Stimulated activated CD8-positive, alpha-beta memory T cell treated with anti-CD3 and anti-CD28 coated beads, Interleukin-7, amount 100 ng/mL, for 24 hours (primary cell): ENCODE measurements around the gene VPS45.
"Not testable (repeated sequence)": the region's sequence is repeated elsewhere in the genome, so short reads cannot be mapped to it uniquely, and the experiment has no call there.

Experiments used
- DNase-seq: peaks from one replicate; pipeline ENCODE4 v3.0.0-alpha.2; 2020; ENCODE audit warnings: low read depth

VPS45 gene

GRCh38 chr1:150160964-150161621 lies 93.5 kb downstream of the VPS45 start:
- DNase-seq = no peak

DNA sequence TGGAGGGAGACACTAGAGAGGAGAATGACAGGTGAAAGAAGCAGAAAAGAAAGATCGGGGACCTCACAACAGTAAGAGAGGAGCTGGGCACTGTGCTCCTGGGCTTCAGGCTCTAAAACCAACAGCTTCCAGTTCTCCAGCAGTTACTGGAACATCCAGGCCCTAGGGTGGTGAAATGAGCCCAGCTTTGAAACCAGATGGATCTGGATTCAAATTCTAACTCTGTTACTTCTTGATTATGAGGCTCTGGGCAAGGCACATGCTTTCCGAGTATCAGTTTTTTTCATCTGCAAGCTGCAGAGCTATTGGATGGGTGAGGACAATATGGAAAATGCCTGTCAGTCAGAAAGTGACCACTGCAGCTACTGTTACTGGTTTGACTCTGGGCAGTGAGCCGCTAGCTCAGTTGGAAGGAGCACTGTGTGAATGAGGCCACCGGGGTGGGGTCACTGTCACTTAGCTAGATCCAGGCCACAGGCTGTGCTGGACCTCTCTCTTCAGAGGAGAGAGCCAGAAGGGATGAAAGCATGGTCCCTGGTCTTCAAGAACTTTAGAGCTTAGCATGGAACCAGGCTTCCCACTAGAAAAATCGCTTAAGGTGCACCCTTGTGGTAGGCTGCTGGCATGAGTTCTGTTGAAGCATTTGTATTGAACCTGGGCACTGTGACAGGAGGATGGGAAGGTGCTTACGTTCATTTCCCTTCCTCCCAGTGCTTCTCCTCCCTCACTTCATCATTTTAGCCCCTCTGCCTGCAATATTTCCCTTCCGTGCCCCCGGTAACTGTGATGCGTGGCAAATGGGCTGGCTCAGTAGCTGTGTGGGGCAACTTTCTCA lies 94.4 kb downstream of the VPS45 start:
- no peak for DNase-seq

DNA sequence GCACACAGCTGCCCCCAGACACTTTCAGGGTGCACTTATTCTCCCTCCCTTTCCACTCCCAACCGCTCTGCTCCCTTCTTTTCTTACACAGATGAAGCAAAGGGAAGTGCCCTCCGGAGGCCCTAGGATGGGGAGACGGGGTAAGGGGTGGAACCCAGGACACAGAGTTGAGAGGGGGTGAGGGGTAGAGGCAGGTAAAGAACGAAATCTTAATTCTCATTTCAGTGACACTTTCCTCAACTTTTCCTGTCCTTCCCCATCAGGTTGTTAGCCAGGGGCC lies 94.9 kb downstream of the VPS45 start:
- DNase-seq = no peak

DNA sequence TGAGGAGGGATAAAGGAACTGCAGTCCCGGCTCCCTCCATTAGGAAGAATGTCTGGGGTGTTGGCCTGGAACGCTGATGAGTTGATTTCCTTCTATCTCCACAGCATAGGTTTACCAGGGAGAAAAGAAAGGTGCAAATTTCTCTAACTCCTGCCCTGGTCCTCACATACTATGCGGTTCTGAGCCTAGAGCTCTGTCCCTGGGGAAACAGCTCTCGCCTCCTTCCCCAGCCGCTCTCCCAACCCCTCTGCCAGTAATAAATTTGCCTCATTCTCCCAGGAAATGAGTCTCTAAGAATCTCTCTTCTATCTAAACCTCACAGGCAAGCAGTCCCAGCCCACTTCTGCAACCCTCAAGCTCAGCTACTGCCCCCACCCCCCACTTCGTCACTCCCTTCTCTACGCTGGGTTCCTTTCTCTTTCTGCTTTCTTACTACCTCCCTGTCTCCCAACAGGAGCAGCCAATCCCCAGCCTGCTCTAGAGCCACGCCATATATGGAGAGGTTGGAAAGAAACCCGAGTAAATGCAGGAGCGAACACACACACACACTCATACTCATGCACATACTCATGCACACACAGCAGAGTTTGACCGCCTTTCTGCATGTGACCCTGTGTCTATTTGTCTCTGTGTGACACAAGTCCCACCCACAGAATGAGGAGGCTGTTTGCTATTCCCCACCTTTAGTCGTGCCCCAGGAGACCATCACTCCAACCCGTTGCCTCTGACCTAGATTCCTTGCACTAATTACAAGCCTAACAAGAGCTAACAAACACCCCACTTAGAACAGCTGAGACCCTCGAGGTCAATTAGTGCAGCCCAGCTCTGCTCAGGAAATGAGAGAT lies 95.5 kb downstream of the VPS45 start:
- DNase-seq = no peak

- no peak for DNase-seq
Observed at GRCh38 chr1:150164224-150164623, 96.6 kb downstream of the VPS45 start.

DNA sequence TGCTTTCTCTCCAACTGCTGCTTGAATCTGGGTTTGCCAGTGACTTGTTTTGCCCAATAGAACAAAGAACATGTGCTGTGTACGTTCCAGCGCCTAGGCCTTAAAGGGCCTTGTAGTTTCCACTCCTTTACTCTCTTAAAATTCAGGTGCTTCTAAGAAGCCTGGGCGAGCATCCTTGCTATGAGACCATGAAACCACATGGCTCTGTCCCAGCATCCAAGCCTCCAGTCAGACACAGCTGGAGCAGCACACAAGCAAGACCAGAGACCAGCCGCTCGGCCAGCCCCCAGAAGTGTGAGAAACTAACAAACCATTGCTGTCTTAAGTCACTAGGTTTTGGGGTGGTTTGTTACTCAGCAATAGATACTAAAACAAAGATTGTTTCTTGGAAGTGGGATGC lies 97.2 kb downstream of the VPS45 start:
- DNase-seq = no peak

DNA sequence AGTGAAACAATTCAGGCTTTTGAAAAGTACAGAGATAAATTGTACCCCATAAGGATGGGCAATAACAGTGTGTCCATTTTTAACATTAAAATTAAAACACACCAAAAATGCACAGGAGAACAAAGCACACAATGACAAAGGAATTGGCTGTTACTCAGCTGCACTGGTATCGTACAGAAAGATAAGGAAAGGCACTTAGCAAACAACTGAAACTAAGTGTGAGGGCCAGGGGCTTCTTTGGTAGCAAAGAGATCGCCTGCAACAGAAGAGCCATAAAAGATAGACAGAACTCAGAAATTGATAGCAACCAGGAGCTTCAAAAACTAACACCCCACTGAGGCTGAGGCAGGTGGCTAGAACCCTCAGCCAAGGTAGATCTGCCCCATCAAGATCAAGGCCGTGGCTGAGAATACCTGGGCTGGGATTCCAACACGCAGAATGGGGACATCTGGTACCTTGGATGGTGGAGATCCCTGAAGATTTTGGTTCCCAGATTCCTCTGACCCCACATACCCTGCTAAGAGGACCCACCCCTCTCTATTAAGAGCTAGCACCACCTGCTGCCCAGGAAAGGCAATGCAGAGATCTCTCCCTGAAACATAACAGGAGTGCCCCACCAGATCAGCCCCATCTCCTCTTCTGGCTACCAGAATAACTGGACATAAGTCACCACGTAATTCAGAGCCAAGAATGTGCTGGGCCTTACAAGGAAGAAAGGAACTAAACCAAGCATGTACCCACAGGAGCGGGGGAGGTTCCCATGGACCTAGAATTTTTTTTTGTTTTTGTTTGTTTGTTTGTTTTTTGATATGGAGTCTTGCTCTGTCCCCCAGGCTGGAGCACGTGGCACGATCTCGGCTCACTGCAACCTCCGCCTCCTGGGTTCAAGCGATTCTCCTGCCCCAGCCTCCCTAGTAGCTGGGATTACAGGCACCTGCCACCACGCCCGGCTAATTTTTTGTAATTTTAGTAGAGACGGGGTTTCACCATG lies 98.3 kb downstream of the VPS45 start:
- no peak for DNase-seq

DNA sequence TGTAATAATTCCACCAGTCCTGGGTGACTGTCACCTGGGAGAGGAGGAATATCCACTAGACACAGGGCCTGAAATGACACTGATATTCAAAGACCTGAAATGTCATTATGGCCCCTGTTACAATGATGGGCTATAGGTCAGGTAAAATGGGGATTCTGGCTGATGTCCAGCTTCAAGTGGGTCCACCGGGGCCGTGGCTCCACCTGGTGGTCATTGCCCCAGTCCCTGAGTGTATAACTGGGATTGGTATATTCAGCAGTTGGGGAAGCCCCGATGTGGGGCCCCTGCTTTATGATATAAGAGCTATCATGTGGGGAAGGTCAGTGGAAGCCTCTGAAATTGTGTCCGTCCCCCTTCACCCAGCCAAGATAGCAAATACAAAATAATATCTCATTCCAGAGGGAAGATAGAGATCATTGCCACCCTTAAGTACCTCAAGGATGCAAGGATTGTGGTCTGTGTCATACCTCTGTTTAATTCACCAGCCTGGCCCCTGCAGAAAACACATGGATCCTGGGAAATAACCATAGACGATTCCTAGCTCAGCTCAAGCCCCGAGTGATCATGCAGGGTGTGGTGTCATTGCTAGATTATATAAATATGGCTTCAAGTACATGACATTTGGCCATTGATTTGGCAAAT lies 101.5 kb downstream of the VPS45 start:
- no peak for DNase-seq

GRCh38 chr1:150171801-150172200 lies 104.2 kb downstream of the VPS45 start:
- DNase-seq = no peak

DNA sequence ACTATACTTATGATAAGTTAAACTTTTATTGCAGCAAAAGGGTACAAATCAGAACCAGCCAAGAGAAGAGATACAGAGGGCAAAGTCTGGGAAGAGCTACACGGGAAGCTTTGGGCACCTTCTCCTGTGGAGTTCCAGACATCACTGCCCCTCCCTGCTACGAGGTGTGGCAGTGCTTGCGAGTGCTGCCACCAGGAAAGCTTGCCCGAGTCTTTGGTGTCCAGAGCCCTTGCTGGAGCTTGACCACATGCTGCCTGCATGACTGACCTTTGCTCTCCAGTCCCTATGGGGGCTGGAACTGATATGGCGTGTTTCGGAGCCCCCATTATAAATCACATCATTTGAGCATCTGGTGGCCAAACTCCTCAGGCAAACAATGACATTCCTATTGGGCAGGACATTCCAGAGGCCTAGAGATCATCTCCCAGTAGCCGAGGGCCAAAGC lies 105.6 kb downstream of the VPS45 start:
- DNase-seq = no peak

DNA sequence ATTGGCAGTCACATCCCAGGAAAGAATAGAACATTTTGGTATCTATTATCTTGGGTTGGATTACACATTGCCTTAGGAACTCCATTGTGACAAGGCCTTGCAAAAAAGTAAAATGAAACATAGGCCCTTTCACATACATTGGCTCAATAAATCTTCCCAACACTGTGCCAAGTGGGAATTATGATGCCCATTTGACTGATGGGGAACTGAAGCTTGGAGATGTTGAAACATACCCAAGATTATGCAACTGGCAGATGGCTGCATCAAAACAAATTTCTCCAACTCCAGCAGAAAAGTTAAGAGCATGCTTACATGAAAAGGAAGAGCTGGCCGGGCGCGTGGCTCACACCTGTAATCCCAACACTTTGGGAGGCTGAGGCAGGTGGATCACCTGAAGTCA lies 109.0 kb downstream of the VPS45 start:
- DNase-seq = no peak

DNA sequence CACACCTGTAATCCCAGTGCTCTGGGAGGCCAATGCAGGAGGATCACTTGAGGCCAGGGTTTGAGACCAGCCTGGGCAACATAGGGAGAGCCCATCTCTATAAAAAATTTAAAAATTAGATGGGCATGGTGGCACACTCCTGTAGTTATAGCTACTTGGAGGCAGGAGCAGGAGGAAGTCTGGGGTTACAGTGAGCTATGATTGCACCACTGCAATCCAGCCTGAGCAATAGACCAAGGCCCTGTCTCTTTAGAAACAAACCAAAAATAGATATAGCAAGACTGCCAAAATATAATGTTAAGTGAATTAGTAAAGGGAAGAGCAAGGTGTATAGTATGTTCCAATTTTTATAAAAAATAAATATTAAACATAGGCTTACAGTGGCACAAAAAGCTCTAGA lies 111.0 kb downstream of the VPS45 start:
- DNase-seq = no peak

DNA sequence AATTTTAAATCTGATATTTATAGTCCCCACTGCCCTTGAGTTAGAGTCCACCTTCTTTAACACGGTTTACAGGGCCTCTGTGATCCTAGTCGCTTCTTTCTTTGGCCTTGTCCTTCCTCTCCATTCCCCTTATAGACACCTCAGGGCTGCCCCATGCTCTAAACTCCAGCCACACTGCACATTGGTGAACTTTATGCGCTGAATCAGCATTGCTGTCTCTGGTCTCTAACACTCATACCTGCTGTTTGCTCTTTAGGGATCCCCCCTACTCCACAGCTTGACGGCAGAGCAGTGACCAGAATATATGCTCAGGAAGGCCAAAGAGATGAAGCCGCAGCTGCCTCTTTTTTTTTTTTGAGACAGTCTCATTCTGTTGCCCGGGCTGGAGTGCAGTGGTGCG lies 112.3 kb downstream of the VPS45 start:
- no peak for DNase-seq

- DNase-seq = no peak
Observed at GRCh38 chr1:150180474-150180873, 112.9 kb downstream of the VPS45 start.

GRCh38 chr1:150182247-150182646 lies 114.7 kb downstream of the VPS45 start:
- DNase-seq = no peak

GRCh38 chr1:150183061-150183460 lies 115.5 kb downstream of the VPS45 start:
- DNase-seq = no peak

DNA sequence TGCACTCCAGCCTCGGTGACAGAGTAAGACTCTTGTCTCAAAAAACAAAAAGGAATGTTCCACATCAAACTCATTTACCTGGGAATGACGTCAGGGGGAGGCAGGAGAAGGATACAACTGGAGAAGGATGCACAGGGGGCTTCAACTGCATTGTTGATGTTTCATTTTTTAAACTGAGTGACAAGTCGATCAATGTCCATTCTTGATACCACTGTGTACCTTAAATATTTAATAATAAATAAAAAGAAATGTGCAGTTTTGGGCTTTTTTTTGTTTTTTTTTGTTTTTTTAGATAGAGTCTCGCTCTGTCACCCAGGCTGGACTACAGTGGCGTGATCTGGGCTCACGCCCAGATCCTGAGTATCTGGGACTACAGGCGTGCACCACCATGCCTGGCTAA lies 117.9 kb downstream of the VPS45 start:
- DNase-seq = no peak

DNA sequence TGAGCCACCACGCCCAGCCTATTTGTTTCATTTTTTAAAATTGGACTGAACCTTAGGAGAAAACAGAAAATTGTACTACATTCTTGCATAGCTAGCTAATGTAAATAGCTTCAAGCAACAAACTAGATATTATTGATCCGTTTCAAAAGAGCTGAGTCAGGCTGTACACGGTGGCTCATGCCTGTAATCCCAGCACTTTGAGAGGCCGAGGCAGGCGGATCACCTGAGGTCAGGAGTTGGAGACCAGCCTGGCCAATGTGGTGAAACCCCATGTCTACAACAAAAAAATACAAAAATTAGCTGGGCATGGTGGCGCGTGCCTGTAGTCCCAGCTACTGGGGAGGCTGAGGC lies 118.8 kb downstream of the VPS45 start:
- DNase-seq = not testable (repeated sequence)

GRCh38 chr1:150186789-150187559 lies 119.4 kb downstream of the VPS45 start:
- DNase-seq = no peak

DNA sequence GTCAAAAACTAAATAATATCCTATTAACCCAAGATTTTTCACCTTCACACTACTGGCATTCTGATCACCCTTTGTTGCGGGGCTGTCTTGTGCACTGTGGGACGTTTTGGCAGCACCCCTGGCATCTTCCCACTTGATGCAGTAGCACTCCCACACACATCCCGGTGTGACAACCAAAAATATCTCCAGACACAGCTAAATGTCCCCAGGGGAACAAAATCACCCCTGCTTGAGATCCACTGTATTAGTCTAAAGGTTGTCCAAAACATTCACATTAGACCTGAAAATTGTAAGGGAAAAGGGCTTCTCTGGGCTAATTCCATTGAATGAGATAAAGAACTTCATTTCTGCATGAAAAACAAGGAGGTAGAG lies 120.0 kb downstream of the VPS45 start:
- no peak for DNase-seq

DNA sequence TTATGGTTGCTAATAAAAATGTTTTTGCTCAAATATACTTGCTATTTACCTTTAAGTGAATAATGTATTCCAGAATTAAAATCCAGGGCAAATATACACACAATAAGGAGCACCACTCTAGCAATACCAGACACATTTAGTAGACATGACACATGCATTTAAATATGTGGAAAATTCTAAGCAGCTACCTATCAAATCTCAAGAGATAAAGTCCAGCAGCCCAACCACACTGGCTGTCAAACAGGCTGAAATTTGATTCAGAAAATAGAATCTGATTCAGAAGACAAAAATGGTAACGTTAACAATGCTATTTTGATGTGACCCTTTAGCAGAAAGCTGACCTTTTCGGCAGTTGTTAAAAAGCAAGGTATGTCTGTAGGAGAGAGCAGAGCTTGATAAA lies 124.4 kb downstream of the VPS45 start:
- no peak for DNase-seq
